SW 1271 (cell line): Measurements from ENCODE around the gene PBX3.
"Not testable (repeated sequence)": the region's sequence is repeated elsewhere in the genome, so short reads cannot be mapped to it uniquely, and the experiment has no call there.

ENCODE experiments used
- DNase-seq, 2 experiments: peaks; one replicate each; lab custom pipeline; 2025; lab: John Stamatoyannopoulos, UW

PBX3 gene

GRCh38 chr9:125749287-125749935, 2.2 kb downstream of the PBX3 start:
- DNase-seq: no peak

- DNase-seq: no peak
Measured at GRCh38 chr9:125749951-125750626, 2.9 kb downstream of the PBX3 start.

DNA sequence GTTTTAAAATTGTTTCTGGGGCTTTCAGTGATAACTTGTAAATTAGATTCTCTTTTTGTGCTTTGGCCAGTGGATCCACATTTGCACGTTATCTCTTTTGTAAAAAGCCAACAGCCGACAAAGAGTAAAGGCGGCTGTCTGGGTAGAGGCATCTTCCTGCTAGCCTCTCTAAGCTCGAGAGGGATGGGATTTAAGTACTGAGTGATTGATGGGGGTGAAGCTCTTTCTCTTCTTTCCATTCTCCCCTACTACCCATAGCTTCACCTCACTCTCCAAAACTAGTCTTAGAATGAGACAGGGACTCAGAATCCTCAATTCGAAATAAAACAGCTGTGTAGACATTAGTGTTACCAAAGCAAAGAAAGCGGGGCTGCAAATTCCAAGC, 3.4 kb downstream of the PBX3 start:
- no peak for DNase-seq

GRCh38 chr9:125752070-125752628, 5.0 kb downstream of the PBX3 start:
- no peak for DNase-seq

- no peak for DNase-seq
Measured at GRCh38 chr9:125754096-125754495, 6.9 kb downstream of the PBX3 start.

- DNase-seq: no peak
Measured at GRCh38 chr9:125755340-125755739, 8.2 kb downstream of the PBX3 start.

GRCh38 chr9:125756518-125756917, 9.3 kb downstream of the PBX3 start:
- DNase-seq: no peak

DNA sequence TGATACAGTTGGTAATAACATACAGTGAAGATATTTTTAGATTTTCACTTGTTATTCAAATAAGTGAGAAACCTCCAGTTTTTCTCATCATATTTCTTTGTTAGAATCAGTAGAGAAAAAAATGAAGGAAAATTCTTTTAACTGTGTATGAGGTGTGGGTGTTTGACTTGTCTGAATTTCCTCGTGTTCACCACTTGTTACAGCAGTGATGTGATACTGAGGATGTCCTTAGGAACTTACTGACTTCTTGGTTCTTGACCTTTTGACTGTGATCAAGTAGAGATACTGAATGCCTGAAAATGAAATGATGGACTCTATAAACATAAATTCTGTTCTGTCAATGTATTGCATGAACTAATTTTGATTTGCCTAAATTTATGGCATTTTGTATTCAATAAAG, 10.7 kb downstream of the PBX3 start:
- no peak for DNase-seq

DNA sequence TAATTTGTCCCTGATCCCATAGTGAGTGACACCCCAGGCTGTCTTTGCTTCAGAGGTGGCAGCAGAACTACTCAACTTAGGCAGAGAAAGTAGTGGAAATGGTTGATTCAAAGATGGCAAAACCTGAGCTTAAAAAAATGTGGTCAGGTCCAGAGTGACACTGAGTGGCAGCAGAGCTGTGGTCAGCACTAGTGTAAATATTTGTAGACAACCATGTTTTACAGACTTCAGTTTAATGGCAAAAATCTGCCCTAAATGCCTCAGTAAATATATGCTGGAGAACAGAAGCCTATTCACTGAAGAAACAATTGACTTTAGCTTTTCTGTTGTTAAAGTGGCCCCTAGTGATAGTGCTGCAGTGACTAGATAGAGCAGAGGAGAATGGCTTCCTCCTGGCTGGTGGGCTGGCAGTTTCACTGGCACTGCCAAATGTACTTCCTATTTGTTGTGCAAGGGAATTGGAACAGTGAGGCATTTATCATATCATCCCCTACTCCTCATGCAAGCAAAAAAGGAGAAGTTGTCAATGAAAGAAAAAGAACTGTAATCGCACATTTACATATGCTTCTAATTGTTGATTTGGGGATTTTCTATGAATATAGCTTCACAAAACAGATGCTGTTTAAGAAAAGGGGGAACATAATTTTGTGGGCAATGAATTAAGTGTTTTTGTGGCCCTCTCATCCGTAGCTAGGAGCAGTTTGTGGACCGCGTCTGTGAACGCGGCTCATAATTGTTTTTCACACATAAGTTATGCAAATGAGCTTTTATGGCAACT, 12.0 kb downstream of the PBX3 start:
- no peak for DNase-seq

GRCh38 chr9:125759764-125760129, 12.6 kb downstream of the PBX3 start:
- DNase-seq: no peak

GRCh38 chr9:125760537-125760936, 13.4 kb downstream of the PBX3 start:
- no peak for DNase-seq

- no peak for DNase-seq
Measured at GRCh38 chr9:125761676-125762450, 14.7 kb downstream of the PBX3 start.

- no peak for DNase-seq
Measured at GRCh38 chr9:125763394-125763801, 16.2 kb downstream of the PBX3 start.

DNA sequence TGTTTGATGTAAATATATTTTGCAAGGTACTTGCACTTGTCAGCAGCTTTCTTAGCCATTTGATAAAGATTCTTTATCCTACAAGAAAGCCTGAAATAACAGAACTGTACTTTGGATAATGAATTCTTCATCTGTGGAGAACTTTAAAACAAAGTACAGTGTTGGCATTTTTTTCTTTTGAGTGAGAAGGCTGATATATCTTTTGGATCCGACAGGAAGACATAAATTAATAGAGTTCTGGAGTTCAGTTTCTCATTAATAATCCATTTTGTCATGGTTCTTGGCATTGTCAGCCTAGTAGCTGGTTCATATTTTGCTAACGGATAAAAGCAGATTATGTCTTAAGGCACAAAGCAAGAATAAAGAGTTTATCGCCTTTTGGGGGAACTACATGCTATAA, 17.0 kb downstream of the PBX3 start:
- DNase-seq: no peak

DNA sequence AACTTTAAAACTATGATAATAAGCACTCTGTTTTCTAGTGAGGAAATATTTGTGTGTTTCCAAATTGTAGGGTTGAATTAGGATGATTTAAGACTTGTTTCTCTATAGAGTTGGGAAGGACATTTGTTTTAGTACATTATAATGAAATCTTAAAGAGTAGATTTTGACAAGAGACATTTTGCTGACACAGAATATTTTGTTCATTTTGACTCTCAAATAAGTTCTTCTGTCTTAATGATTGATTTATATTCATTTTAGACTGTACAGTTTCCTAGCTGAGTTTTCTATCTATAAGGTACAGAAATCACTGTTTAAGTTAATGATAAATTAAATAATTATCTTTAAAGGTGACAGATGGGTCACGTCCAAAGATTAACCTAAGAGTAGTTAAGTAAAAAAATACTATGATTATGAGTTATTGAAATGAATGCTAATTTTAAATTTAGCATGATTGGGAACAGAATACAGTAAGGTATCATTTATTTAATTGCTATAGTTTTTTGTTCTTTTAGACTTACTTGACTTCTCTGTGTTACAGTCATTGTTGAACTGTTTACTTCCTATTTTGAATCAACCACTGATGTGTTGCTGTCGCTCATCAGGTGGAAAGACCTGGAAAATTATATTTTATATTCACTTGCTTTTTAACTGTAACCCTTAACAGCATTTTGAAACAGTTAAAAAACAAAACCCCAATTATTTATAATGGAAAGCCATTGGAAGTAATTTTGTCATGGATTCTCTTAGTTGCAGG, 19.5 kb downstream of the PBX3 start:
- no peak for DNase-seq

GRCh38 chr9:125767349-125767748, 20.2 kb downstream of the PBX3 start:
- no peak for DNase-seq

DNA sequence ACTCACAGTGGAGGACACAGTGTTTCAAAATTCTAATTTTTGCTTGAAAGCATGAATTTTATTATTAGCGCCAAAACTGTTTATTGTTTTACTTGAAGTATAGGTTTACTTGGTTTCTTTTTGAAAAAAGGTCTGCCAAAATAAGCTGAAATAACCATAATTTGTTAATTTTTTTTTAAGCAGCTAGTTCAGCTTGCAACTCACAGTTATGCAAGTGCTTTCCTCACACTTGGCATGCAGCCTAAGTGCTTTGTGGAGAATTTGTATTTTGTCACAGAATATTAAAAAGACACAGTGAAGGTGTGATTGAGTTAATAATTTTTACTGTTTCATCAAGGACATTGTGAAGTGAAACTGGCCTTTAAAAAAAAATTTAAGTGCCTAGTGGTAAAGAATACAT, 21.6 kb downstream of the PBX3 start:
- no peak for DNase-seq

- no peak for DNase-seq
Measured at GRCh38 chr9:125771037-125771436, 23.9 kb downstream of the PBX3 start.

GRCh38 chr9:125772740-125773139, 25.6 kb downstream of the PBX3 start:
- DNase-seq: no peak

DNA sequence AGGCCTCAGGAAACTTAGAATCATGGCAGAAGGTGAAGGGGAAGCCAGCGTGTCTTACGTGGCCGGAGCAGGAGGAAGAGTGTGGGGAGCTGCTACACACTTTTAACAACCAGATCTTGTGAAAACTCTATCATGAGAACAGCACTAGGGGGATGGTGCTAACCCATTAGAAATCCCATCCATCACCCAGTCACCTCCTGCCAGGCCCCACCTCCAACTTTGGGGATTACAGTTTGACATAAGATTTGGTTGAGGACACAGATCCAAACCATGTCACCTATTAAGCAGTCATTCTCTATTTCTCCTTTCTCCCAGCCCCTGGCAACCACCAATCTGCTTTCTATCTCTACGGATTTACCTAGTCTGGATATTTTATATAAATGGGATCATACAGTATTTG, 26.9 kb downstream of the PBX3 start:
- DNase-seq: no peak

DNA sequence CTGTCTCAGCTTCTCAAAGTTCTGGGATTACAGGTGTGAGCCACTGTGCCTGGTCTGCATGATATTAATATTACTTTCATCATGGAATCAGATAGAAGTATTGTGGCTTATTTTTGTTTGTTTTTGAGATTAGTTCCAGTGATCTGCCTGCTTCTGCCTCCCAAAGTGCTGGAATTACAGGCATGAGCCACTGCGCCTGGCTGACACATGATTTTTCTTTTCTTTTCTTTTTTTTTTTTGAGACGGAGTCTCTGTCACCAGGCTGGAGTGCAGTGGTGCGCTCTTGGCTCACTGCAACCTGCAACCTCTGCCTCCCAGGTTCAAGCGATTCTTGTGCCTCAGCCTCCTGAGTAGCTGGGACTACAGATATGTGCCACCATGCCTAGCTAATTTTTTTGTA, 29.6 kb downstream of the PBX3 start:
- not testable (repeated sequence) for DNase-seq
